T-helper 22 cell (primary cell): Measurements from ENCODE around the gene ZGRF1.
"Not testable (repeated sequence)": the region's sequence is repeated elsewhere in the genome, so short reads cannot be mapped to it uniquely, and the experiment has no call there.

Source experiments
- DNase-seq: peaks from one replicate; pipeline ENCODE4 v3.0.0-alpha.2; 2020; ENCODE audit warnings: low read depth

ZGRF1 gene

DNA sequence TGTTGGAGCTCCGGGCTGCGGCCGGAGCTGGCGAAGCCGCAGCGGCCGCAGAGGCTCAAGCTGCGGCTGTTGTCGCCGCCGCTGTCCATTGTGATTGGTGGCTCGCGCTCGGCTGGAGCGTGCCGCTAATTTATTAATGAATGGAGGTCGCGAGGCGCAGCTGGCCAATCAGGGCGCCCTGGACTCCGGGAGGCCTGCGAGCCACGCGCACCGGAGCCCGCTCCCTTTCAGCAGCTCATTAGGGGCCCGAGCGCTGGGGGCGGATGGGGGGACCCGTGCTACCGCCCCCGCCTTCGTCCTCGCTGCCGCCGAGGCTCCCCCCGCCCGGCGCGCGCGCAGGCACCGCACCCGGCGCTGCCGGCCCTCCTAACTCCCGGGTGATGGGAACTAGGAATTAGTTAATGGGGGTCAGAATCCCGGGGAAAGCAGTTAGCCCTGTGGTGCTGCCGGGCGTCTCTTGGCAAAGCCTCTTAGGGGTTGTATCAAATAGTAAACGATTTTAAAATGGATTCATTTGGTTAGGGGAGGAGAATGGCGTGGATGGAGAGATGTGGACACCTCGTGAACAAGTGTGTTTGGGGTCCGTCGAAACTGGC, 120.1 kb downstream of the ZGRF1 start:
- DNase-seq, result no peak

DNA sequence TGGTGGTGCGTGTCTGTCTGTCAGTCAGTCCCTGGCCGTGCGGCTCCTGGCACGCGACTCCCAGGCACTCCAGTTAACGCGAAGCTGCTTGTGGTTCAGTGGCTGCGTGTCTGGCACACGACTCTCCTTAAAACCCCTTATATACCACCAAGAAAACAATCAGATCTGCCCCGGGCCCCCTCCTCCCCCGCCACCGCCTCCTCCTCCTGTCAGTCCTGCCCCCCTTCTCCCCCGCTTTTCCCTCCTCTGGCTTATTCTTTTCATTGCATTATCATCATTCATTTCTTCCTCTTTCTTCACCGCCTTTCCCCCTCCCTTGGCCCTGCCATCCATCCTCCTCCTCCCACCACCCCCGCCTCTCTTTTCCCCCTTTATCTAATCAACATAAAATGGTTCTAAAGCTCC, 120.6 kb downstream of the ZGRF1 start, which contains the start of gene NEUROG2:
Gene NEUROG2 (minus strand): TSS at position 115 of the 405 bp plus-strand sequence. CDS start 705 bp downstream, outside the sequence.
- no peak for DNase-seq

DNA sequence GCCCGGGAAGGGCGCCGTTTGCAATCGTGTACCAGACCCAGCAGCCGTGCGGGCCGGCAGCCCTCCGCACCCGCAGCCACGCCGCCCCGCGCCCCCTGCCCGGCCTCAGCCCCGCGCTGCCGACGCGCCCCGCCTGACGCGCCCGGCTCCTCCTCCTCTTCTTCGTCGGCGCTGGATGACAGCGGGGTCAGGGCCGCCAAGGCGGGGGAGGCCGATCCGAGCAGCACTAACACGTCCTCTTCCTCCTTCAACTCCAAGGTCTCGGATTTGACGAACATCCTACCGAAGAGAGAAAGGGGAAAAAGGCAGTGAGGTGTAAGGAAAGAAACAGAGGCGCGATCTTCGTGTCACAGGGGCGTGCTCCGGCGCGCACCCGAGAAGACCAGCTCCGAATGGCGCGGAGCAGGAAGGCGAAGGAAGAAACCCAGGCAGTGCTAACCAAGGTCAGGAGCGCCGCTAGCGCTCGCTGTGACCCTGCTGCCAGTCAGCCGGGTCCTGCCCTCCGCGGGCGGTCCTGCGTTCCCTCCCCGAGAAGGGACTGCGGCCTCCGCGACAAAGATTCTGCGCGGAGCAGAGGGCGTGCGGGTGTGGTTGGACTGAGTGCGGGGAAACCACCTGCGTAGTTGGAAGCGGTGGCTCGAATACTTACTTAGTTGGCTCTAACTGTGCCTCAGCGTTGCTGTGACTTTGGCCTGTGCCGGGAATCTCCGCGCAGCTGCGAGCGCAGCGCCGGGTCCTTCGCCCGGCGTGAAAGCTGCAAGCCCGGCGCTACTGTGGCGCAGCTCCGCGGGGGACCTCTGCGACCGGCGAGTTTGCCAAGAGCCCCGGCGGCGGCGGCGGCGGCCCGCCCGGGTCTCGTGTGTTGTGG, 121.3 kb downstream of the ZGRF1 start:
- DNase-seq, result no peak

DNA sequence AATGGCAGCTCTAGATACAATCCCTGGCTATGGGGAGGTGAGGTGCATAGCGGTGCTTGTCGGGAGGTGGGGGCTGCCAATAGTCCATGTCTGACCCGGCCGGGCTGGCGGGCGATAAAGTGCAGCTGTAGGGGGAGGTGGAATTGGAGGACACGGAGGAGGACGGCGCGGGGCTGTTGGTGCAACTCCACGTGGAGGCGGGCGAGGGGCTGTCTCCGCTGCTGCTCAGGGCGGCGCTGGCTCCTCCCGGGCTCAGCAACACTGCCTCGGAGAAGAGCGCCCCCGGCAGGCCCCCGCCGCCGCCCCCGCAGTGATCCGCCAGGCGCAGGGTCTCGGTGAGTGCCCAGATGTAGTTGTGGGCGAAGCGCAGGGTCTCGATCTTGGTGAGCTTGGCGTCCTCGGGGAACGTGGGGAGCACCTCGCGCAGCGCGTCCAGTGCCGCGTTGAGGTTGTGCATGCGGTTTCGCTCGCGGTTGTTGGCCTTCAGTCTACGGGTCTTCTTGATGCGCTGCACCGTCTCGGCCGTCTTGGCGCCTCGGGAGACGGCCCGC, 122.0 kb downstream of the ZGRF1 start:
- no peak for DNase-seq

DNA sequence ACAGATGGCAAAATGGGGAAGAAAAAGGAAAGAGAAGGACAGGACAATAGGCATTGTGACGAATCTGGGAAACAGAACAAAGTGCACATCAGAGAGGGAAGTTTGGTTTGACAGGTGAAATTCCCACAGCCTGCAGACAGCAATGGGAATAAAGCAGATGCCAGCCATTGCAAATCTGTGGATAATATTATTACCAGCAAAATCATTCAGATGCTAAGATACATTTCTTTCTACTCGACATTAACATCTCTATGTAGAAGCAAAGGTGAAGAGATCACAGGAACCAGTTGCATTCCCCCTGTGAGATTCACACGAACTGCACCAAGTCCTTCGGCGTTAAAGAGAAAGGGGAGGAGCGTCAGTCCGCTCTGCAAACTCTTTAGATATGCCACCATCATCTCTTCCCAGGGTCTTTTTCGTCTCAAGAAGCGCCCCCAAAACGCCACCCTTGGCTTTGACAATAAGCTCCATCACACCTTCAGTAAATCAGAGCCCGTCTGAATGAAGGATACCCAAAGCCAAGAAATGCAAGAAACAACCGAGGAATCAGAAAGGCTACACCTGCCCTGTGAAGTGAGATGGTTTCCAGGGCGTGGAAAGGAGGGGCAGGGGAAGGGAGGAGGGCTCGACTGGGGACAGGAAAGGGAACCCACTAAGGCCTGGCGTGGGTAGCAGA, 122.6 kb downstream of the ZGRF1 start:
- DNase-seq, result no peak

DNA sequence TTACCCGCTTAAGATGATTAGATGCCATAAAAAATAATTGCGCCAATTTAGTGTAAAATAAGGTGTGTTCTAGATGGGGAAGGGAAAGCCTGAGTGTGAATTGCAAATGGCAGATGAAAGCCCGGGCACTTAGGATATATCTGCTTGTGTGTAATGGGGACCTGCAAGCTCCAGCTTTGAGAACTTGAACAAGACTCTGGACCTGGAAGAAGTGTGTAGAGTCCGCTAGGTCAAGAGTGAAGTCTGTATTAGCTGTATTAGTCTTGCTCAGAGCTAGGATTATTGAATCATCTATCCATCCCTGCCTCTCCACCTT, 124.9 kb downstream of the ZGRF1 start:
- no peak for DNase-seq

DNA sequence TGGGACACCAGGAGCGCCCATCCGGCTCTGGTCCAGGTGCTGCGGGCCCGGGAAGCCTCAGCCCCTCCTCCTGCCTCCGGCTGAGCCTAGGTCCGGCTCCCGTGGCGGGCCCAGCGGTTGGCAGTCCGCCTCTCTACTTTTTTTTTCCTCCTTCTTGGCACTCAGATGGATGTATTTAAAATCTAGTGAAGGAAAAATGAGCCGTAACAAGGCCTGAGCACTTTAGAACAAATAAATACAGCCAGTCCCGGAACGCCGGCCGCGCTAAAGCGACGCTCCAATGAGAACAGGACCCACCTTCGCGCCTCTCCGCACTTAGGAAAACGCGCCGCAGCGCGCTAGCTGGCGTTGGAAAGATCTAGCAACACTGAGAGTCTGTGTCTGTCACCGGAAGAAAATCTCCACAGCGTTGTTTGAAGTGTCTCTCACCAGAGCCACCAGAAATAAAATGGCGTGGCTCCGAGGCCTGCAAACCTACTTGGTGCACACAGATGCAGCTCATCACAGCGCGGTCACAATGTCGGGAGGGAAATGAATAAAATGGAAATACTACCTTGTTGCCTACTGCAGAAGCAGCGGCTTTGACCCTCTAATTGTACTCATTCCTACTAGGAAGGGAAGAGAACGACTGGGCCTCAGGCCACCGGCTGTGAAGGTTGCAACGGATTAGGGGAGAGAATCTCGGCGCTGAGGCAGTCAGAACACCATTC, 125.5 kb downstream of the ZGRF1 start:
- DNase-seq, result no peak

DNA sequence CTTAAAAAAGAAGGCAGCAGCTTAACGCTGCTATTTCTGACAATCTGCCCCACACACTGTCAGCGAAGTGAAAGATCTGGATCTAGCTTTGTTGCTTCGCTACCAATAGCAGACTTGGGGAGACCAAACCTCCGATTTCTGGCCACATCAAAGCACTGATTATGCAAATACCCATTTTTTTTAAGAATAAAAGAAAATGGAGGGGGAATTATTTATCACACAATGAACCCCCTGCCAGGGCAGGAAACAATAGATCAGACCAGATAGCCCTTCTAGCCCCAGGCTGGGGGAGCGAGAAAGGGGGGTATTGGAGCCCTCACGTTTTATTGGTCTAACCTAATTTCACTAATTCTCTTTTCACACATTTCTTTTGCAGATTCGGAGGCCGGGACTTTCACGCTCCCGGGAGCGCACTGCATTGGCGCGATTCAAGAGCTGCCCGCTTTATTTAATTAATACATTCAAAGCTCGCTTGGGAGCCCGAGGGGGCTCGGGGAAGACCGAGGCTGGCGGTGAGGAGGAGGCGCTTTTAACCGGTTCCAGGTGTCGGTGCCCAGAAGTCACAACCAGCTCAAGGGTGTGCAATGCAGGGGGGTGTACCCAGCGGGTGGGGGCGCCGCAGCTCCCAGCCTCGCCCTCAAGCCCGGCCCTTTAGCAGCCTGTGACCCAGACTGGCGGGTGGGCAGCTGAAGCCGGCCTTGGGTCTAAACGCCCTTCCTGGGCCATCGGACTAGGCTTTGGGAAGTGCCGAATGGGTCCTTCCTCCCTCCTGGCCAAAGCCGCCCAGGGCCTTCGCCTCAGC, 126.2 kb downstream of the ZGRF1 start:
- DNase-seq, result no peak

DNA sequence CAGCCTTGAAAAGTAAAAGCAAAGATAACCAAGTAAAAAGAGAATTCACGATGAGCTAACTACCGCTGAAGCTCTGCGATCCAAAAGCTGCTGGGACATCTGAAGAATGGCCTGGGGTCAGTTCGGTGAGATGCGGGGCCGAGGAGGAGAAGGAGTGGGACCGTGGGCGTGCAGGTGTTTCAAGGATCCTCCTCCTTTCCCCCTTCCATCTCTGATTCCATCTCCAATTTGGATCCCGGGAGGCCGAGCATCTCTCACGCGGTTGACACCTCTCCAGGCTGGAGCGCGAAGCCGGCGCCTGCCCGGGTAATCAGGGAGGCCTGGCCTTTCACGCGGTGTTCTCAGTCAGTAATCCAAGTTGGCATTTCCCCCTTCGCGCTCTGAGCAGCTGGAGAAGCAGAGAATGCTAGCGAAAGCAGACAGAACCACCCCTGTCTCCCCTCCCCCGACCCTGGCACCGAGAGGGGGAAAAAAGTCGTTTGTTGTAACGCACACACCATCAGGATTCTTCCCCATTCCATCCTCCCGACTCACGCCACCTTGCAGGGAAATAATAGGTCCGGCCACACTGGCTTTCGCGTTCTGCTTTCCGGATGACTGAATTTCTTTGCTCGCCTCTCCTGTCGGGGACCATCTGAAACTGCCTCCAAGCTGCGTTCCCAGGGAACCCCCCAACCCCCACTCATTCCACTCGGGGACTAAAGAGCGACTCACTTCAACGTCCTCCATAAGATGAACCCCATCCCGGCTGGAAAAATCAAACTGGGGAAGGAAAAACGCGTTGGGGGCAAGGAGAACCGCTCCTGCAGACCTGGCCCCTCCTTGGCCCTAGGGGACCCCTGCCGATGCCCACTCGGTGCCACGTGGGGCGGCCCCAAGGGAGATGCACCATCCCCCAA, 127.2 kb downstream of the ZGRF1 start:
- no peak for DNase-seq

DNA sequence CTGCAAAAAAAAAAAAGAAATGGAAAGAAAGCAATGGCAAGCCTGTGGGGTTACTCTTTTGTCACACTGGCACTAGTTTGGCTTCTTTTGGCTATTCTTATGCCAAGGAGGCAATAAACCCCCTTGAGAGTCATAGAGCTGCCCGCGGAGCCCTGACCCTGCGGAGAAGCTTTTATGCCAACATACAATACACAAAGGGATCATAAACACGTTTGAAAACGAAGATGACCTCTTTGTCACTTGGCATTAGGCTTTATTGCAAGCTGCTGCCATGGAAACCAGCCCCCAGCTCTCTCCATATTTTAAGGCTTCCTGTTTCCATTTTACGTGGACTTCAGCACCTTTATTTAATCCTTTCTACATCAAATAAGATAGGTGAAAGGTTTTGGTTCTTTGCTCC, 128.4 kb downstream of the ZGRF1 start:
- no peak for DNase-seq

DNA sequence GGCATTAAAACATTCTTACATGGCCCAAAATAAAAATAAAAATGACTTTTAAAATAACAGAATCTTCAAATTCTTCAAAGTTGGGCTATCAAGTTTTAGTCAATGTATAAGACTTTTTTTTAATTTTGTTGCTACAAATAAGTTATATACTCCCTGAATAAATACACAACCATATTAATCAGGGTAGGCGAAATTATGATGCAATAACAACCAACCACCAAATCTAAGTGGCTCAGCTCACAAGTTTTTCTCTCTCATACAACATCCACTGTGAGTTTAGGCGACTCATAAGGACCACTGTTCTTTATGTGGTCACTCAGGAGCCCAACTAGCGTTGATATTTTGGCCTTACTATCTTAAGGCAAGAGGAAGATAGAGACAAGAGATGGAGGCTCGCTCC, 131.9 kb downstream of the ZGRF1 start:
- DNase-seq, result no peak

DNA sequence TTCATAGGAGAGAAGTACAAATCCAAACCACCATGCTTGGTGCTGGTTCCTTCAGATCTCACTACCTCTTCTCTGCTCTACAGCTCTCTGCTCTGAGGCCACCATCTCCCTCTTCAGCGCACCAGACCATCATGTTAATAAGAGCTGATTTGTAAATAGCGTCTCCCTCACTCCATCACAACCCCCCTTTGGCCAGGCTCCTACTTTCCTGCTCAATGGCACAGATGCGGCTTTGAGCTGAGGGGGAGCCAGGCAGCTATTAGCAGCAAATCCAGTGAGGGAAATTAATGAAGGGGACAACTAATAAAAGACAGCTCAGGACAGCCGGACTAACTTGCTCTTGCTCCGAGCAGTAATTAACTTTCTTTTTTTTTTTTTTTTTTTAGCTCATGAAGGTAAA, 133.8 kb downstream of the ZGRF1 start:
- no peak for DNase-seq

DNA sequence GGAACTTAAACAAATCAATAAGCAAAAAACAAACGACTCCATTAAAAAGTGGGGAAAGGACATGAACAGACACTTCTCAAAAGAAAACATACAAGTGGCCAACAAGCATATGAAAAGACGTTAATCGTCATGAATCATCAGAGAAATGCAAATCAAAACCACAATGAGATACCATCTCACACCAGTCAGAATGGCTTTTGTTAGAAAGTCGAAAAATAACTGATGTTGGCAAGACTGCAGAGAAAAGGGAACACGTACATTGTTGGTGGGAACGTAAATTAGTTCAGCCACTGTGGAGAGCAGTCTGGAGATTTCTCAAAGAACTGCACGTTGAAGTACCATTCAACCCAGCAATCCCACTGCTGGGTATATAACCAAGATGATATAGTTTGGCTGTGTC, 144.4 kb downstream of the ZGRF1 start:
- no peak for DNase-seq

DNA sequence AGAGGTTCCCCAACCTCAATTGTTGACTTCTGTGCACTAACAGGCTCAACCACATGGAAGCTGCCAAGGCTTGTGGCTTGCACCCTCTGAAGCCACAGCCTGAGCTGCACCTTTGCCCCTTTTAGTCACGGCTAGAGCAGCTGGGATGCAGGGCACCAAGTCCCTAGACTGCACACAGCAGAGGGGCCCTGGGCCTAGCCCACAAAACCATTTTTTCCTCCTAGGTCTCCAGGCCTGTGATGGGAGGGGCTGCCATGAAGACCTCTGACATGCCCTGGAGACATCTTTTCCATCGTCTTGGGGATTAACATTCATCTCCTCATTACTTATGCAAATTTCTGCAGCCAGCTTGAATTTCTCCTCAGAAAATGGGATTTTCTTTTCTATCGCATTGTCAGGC, 145.9 kb downstream of the ZGRF1 start:
- DNase-seq, result not testable (repeated sequence)
